Epithelial cell of proximal tubule (primary cell): ENCODE results near the gene HPS1. TPM values are rescaled to one million over a fixed set of nuclear protein-coding genes. Genes with fewer than 3 reads are reported as not detected.
A peak's percentile ranks its signal among the peaks of the same experiment; 100 is the strongest.

ENCODE experiments used
- DNase-seq: peaks from one replicate; pipeline ENCODE4 v3.0.0-alpha.2; 2011; ENCODE audit warnings: low read depth
- H3K4me3 ChIP-seq: 2 replicates; pipeline ENCODE4 v1.5.1; 2011; ENCODE audit warnings: low read depth, mild to moderate bottlenecking, low read length
- CTCF ChIP-seq: conservative IDR thresholded peaks from 2 replicates; pipeline ENCODE4 v1.5.1; 2012; ENCODE audit warnings: low read depth, mild to moderate bottlenecking, low read length
- total RNA-seq: library from RNA; depleted of rRNA; stranded (reverse); fragments of >200 nt; gene quantifications from 2 replicates; pipeline ENCODE4 v1.2.3, GENCODE V29; 2015

The HPS1 gene
- total RNA-seq, result 29.2 and 34.6 TPM in 2 replicates

- peak; percentile 10 for TF ChIP-seq CTCF
- no peak for DNase-seq
- peak within 1 kb of the TSS; percentile 79 for H3K4me3 ChIP-seq
Observed at GRCh38 chr10:98446661-98447221, at the start of gene HPS1. TSS of gene HPS1 (minus strand) at chr10:98446935. CDS start at chr10:98443240, 3,695 bp downstream.

- no peak overlapping the region for H3K4me3 ChIP-seq
- DNase-seq, result no peak
- no peak for TF ChIP-seq CTCF
Observed at GRCh38 chr10:98492763-98493162, 46.0 kb upstream of the HPS1 start.

- no peak for DNase-seq
- TF ChIP-seq CTCF, result no peak
- no peak overlapping the region for H3K4me3 ChIP-seq
Observed at GRCh38 chr10:98489561-98490481, 43.1 kb upstream of the HPS1 start.

- no peak for DNase-seq
- no peak overlapping the region for H3K4me3 ChIP-seq
- TF ChIP-seq CTCF, result no peak
Observed at GRCh38 chr10:98488669-98489430, 42.1 kb upstream of the HPS1 start.

- no peak for TF ChIP-seq CTCF
- no peak overlapping the region for H3K4me3 ChIP-seq
- DNase-seq, result no peak
Observed at GRCh38 chr10:98487649-98488048, 40.9 kb upstream of the HPS1 start.

- no peak for TF ChIP-seq CTCF
- no peak for DNase-seq
- no peak overlapping the region for H3K4me3 ChIP-seq
Observed at GRCh38 chr10:98486421-98486820, 39.7 kb upstream of the HPS1 start.
